Medulla oblongata (tissue), 1 donor: ENCODE results near the gene ARL8A.
A peak's percentile ranks its signal among the peaks of the same experiment; 100 is the strongest.
"Not testable (repeated sequence)": the region's sequence is repeated elsewhere in the genome, so short reads cannot be mapped to it uniquely, and the experiment has no call there.

Experiments
- DNase-seq: peaks from one replicate; pipeline ENCODE4 v3.0.0-alpha.2; 2015; ENCODE audit errors: extremely low spot score

Gene ARL8A

DNA sequence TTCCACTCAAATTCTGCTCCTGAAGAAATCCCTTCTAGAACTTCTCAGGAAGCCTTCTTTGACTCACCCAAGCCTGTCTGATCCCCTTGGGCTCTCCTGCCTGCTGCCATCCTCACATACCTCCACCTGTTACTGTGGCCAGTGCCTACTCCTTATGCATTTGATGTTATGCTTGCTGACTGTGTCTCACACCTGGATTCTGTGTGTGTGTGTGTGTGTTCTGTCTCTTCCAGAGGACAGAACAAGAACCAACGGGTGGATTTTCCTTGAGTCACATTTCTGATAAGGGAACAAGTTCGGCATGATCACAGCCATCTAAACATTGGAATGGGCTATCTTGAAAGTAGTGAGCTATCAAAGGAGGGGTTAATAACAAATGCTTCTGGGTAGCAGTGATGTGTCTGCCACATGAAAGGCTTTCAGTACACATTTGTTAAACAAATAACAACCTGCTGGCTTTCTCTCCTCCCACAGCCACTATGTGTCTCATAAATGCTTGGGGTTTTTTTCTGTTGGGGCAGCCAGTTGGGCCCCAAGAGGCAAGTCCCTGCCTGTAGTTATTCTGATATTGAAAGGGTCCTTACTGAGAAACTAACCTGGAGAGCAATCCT lies 30.7 kb downstream of the ARL8A start:
- no peak for DNase-seq

DNA sequence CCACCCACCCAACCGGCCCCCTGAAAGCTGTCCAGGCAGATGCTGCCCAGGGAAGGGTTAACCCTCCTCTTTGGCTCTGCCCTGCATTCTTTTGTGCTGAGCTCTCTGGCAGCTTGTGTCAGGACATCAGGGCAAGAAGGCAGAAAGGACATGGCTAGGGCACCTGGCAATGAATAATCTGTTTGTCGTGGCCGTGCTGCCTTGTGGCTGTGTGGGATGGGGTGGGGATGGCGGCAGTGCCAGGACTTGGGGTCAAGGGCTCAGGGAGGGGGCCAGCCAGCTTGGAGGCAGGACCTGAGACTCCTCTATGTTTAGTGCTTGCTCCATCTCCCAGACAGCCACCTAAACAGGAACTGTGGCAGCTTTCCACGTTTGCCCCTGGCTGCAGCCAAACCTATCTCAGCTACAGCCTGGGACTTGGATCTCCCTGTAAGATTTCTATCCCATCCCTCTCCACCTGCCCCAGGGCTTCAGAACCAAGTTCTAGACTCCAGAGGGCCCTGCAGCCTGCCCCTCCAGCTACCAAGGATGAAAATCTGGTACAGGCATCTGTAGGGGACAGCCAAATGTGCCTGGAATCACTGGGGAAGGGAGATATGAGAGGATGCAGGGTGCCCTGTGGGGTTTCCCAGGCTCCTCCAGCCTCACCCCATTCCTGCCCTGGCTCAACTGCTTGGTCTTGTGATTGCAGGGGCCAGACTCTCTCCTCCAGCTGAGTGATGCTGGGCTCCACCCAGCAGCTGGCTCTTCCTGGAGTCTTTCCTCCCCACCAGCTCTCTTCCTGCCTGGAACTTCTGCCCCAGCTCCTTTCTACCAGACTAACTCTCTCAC lies 31.5 kb downstream of the ARL8A start:
- peak; percentile 42 for DNase-seq

DNA sequence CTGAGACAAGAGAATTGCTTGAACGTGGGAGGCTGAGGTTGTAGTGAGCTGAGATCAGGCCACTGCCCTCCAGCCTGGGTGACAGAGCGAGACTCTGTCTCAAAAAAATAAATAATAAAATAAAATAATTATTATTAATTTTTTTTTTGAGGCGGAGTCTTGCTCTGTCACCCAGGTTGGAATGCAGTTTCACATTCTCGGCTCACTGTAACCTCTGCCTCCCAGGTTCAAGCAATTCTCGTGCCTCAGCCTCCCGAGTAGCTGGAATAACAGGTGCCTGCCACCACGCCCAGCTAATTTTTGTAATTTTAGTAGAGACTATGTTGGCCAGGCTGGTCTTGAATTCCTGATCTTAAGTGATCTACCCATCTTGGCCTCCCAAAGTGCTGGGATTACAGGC lies 32.9 kb downstream of the ARL8A start:
- DNase-seq = not testable (repeated sequence)

DNA sequence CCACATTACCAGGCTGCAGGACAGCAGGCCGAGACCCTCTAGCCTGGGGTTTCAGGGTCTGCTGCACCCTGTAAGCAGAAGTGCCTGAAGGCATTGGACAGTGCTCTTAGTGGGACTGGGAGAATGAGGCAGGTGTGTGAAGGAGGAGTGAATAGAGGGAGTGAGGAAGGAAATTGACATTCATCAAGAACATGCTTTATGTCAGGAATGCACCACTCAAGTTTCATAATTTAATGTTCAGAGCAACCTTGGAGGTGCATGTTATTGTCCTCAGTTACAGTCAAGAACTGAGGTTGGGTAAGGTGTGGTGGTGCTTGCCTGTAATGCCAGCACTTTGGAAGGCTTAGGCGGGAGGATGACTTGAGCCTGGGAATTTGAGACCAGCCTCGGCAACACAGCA lies 33.6 kb downstream of the ARL8A start:
- DNase-seq = no peak

DNA sequence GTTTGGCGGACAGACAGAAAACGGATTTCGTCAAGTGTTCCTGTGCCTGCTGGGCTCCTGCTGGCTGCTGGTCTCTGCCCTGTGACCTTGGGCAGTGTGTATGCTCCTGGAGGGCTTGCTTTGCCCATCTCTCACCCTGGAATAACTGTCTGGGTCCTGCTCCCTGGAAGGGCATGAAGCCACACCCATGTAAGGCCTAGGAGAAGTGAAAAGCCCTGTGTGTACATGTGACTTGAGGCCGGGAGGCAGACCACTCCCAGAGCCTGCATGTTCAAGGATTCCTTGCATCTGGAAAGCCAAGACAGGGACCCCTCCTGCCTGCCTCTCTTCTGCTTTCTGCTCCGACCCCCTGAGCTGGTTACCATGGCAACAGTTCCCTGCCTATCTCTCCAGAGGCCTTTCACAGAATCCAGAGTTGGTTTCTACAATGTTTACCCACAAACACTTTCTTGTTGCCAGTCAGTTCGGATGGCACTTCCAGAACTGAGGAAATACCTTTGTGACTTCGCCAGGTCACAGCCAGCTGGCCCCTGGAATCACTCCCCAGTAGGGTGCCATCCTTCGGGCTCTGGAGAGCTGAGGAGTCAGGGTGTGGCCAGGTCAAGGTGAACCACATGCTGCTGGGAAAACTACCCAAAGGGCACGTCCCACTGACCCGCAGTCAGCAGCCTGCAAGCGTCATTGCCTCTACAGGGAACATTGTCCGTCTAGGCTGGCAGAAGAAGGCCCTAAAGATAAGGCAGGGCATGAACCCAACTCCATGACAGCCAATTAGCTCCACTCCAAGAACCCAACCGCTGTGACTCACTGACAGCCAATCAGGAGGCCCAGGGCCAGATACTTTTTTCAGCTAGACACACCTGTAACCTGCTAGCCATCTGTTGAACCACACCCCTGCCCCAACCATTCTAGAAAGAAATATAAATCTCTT lies 36.5 kb downstream of the ARL8A start:
- no peak for DNase-seq

DNA sequence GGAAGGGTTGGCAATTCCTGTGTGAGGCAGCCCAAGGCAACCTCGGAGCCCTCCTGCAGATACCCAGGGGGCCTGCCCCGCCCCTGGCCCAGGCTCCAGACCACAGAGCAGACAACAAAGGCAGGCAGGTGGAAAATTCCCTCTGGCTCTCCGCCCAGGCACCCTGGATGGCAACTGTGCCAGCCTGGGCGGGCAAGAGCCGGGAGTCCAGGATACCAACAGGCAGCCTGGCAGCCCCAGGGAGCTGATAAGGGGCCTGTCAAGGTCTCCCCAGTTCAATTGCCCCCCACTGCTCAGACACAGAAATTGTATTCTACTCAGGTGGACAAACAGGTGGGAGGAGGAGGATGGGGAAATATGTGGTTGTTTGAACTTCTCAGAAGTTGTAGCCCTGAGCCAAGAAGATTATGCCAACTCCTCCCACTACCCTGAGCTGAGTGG lies 37.2 kb downstream of the ARL8A start:
- no peak for DNase-seq

DNA sequence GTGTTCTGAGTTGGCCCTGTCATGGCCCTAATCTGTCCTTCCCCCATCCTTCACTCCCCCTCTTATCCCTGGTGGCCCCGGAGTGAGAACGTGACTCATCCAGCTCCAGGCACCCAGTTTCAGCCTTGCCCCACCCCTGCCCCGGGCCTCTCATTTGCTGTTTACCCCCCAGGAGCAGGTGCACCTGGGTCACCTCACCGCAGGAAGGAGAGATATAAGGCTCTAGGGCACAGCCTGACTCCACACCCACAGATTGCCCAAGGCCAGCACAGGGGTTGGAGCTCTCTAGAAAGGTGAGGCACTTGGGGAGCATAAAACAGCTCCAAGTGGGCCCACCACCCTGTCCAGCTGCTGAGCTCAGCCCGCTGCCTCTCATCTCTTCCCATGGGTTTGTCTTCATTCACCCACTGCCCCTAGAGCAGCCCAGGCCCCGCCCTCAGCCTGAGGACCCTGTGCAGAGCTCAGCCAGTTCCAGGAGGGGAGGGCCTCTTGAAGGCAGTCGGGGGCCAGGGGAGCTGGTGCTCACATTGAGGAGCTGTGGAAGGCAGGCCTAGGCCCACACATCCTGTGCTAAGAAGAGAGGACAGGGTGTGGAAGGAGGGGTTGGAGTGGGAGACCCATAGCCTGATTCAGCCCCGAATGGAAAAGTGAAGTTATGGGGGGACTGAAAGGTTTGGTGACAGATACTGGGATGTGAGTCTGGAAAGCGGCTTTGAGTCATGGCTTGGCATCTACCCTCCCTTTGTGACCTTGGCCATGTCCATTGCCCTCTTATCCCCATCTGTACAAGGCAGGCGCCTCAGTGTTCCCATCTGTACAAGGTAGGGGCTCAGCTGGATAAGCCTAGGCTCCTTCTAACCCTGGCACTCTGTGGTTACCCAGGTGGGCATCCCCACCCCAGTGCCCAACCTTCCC lies 37.9 kb downstream of the ARL8A start:
- DNase-seq = no peak

DNA sequence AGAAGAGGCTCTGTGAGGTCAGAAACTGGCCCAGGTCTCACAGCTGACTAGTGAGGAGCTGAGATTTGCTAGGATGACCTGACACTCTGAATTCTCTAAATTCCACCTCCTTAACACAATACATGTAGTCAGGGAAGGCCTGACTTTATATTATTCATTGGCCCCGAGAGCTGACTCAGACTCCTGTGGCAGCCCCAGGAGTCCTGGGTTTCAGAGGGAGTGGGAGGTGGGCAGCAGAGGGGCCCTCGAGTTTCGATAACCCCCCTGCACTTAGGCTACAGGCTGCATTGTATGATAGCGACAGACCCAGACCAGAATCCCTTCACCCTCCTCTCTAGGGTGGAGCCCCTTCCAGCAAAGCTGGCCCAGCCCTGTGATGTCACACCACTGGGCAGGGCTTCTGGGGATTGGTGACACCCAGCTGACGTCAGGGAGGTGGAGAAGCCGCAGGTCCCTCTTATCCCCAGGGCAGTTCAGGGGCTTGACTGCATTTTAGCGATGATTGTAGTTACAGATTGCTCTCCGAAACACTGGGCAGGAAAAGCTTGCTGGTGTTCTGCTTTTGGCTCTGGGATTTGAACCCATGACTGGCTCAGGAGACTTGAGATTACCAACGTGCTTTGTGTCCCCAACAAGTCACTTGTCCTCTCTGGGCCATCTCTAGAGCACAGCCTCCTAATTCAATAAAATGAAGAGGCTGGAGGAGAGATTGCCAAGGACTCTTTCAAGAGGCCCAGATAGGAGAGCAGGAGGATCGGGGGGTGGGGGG lies 38.8 kb downstream of the ARL8A start:
- no peak for DNase-seq

DNA sequence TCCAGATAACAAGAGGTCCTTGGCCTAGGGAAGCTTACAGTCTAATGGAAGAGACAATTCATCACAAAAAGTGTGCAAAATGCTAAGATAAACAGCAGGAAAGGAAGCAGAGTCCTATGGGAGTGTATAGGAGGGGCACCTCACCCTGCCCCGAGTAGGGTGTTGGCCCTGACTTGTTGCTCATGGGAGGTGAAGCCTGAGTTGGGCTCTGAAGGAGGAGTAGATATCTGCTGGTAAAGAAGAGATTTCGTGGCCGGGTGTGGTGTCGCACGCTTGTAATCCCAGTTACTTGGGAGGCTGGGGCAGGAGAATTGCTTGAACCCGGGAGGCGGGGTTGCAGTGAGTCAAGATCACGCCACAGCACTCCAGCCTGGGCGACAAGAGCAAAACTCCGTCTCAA lies 40.5 kb downstream of the ARL8A start:
- DNase-seq = no peak

DNA sequence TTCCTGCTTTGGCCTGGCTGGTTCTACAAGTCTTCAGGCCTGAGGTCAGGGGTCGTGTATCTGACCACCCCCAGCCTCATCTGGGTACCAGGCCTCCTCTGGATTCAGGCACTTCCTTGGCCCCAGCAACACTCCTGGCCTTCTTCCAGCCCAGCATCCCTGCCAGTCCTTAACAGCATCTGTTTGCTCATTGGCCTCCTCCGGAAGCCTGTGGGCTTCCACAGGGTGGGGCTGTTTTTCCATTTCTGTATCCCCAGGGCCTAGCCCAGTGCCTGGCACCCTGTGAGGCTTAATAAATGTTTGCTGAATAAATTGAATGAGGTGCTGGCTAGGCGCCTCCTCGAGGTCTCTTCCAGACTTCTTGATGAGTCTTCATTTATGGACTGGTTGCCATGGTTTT lies 43.4 kb downstream of the ARL8A start:
- DNase-seq = no peak

DNA sequence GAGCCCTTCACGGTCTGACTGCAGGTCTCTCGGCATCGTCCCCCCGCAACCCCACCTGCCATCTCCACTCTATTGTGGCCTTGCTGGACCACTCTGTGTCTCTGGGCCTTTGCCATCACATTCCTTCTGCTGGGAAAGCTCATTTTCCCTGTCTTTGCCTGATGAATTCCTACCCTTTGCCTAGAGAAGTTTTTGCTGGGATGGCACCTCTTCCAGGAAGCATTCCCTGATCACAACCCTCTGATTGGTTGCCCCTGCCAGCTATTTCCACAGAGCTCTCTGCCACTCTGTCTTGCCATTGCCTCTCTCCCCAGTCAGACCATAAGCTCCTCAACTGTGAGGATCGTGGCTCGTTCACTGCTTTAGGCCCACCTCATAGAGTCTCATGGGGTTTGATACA lies 50.7 kb downstream of the ARL8A start:
- DNase-seq = no peak

DNA sequence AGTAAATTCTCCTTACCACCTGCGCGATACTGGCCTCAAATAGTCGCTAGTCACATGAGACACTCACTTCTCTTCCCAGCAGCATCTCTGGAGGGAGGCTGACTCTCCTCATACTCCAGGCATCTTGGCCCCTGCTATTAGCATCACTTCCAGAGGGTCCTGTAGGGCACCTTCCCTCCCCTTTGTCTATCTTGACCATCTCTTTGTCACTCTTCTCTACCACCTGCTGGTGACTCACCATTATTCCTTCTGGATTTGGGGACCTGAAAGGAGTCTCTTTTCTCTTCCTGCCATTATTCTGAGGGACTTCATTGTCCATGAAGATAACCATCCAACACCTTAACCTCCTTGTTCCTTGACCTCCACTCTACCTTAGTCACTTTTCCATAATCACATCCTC lies 53.5 kb downstream of the ARL8A start:
- DNase-seq = no peak

DNA sequence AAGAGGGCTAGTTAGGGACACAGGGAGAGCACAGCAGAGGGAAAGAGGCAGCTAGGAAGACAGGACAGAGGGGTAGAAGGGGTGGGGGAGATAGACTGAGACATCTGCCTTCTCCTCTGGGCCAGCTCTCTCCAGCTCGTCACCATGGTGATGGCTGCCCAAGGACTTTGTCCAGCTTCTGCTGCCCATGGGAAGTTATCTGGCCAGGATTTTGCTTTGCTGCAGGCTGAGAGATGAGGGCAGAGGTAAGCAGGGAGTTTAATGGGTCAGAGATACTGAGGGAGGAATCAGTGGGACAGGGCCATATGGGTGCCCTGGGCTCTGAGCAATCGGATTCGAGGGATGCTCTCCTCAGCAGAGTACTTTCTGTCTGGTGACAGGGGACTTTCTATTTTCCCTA lies 56.3 kb downstream of the ARL8A start:
- peak; percentile 50 for DNase-seq

DNA sequence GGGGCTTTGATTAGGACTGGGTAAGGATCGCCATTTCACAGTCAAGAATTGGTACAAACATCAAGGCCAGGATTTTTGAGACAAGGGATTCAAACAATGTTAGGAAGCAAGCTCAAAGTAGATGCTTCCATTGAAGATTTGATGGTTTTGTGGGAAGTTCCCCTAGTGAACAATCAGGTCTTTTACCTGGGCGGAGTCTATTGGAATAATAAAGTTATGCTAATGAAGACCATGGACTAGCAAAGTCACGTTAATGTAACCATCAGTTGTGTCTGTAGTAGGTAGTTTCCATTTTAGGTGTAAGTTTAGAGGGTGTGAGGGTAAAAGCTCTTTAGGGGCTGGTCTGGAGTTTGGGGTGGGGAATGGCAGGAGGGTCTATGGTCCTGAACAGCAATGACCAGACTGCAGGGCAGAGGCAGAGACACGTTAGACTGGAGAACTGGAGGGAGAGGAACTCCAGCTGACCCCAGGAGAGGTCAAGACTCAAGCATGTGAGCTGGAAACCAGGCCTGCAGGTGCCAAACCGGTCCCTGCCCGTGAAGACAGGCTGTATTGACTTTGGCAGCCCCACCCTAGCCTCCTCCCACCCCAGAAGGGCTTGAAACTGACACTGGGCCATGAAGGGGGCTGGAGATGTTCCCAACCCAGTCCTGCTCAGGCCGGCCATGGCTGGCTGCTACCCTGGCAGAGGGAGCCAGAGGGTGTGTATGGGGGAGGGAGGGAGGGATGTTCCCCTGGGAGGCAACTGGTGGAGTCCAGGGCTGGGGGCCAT lies 57.8 kb downstream of the ARL8A start:
- no peak for DNase-seq

DNA sequence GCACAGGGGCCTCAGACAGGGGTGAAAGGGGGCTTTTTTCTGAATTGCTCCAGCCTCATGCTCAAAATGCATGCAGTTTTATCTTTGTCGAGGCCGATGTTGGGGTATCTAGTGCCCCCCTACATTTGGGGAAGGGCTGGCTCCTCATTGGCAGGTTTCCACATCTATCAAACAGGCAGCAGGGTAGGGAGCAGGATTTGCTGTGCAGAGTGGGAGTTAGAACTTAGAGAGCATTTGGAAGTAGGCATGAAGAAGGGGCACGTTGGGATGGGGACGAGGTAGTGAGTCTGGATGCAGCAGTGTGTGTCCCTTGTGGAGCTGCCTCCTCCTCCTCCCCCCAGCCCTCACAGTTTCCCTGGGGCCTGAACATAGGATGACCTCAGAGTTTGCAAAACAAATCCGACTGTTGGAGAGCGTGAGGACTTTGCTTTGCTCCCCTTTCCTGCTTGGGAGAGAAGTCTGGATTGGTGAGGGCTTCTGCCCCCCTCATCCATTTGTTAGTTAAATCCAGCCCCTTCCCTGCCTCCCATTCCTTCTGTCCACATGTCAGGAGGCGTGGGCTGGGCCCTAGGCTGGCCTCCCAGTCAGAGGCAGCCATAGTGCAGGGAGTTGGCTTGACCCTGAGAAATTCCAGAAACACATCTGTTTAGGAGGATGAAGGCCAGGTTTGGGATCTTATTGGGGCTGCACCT lies 58.7 kb downstream of the ARL8A start:
- peak; percentile 73 for DNase-seq

DNA sequence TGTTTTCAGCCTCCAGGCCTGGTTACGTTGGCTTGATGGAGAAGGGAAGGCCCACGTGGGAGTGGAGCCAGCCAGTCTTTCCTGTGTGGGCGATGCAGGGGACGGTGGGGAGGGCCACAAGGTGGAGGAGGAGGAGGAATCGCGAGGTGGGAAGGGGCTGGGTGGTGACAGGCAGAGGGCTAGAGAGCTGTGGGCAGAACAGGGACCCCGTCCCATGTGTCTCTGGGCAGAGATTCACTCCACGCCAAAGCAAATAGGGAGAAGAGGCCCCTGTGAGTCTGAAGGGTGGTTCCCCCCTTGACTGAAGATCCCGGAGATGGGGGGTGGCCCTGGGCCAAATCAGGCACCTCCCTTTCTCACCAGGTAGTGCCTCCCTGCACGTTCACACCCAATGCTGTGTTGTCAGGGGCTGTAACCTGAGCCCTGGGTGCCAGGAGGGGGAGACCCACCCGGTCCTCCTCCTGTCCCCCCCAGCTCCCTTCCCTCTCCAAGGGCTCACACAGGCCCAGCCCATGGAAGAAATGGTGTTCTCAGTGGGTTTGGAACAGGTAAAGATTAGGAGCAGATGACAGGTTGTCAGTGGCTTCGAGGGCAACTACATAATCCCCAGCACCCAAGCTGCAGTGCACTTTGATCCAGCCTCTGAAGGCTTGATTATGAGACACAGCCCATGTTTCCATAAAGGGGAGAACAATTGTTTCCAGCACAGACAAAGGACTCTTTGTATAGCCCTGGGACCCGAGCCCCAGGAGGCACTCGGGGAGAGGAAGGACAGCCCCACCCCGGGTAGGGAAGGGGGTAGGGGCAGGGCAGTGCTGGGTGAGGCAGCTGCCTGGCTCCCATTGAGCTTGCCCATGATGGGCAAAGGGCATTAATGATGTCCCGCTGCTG lies 59.5 kb downstream of the ARL8A start:
- DNase-seq = peak; percentile 95
